HFF-Myc (cell line): ENCODE measurements around the gene OR5AP2.
"Not testable (repeated sequence)": the region's sequence is repeated elsewhere in the genome, so short reads cannot be mapped to it uniquely, and the experiment has no call there.

Source experiments
- DNase-seq: peaks from one replicate; pipeline ENCODE4 v3.0.0-alpha.2; 2011; ENCODE audit warnings: low read depth; ENCODE audit errors: extremely low read depth
- H3K4me3 ChIP-seq: replicated peaks from 2 replicates; pipeline ENCODE4 v1.5.1; 2011; ENCODE audit warnings: low read depth, mild to moderate bottlenecking, control low read depth, low read length
- CTCF ChIP-seq: IDR thresholded peaks from 2 replicates; pipeline ENCODE4 v1.5.1; 2012; ENCODE audit warnings: mild to moderate bottlenecking, low read depth, low read length, control low read depth; ENCODE audit errors: missing control alignments

The OR5AP2 gene

GRCh38 chr11:56642339-56642738 lies at the start of gene OR5AP2:
Gene OR5AP2 (minus strand): TSS chr11:56642439. CDS start chr11:56642439, 0 bp downstream.
- no peak within 1 kb of the TSS for H3K4me3 ChIP-seq
- no peak for DNase-seq
- TF ChIP-seq CTCF = no peak

GRCh38 chr11:56691179-56691578 lies 48.9 kb upstream of the OR5AP2 start:
- not testable (repeated sequence) for H3K4me3 ChIP-seq, DNase-seq

- H3K4me3 ChIP-seq = no peak overlapping the region
- no peak for DNase-seq
Measured at GRCh38 chr11:56688554-56689100, 46.4 kb upstream of the OR5AP2 start.

GRCh38 chr11:56670984-56671383 lies 28.7 kb upstream of the OR5AP2 start:
- TF ChIP-seq CTCF = no peak
- H3K4me3 ChIP-seq = no peak overlapping the region
- DNase-seq = no peak

More at GRCh38 chr11:56688554-56689100, 46.4 kb upstream of the OR5AP2 start:
- TF ChIP-seq CTCF = no peak

GRCh38 chr11:56663386-56663785 lies 21.1 kb upstream of the OR5AP2 start, which contains the start of gene OR5AR1:
Gene OR5AR1 (plus strand): TSS chr11:56663686. CDS start chr11:56663686, 0 bp downstream.
- no peak for DNase-seq
- H3K4me3 ChIP-seq = no peak within 1 kb of the TSS
- no peak for TF ChIP-seq CTCF

- H3K4me3 ChIP-seq = no peak overlapping the region
- TF ChIP-seq CTCF = no peak
- no peak for DNase-seq
Measured at GRCh38 chr11:56659755-56660154, 17.5 kb upstream of the OR5AP2 start.

GRCh38 chr11:56637500-56637899 lies 4.7 kb downstream of the OR5AP2 start:
- DNase-seq = no peak
- TF ChIP-seq CTCF = no peak
- no peak overlapping the region for H3K4me3 ChIP-seq
